ENCODE results near the gene LRRC45.

The LRRC45 gene

GRCh38 chr17:82050761-82051641, 27.9 kb downstream of the LRRC45 start:
- TF ChIP-seq CTCF (IDR thresholded peaks at IDR 0.05; ENCODE audit: low read depth, low read length): no peak
- H3K4me3 ChIP-seq (ENCODE audit: low read depth, low read length): peak overlapping the region; percentile 85

GRCh38 chr17:82051776-82052637, 28.9 kb downstream of the LRRC45 start, which contains the start of the genes GPS1 and RFNG:
Gene GPS1 (plus strand): TSS chr17:82051898. CDS start chr17:82051932, 34 bp downstream.
Gene RFNG (minus strand): TSS chr17:82051811. CDS start chr17:82051766, 45 bp downstream.
- H3K4me3 ChIP-seq (ENCODE audit: low read depth, low read length): peak within 1 kb of the TSS; percentile 85
- TF ChIP-seq CTCF (IDR thresholded peaks at IDR 0.05; ENCODE audit: low read depth, low read length): no peak

- H3K4me3 ChIP-seq (ENCODE audit: low read depth, low read length): peak overlapping the region; percentile 85
- no peak for TF ChIP-seq CTCF (IDR thresholded peaks at IDR 0.05; ENCODE audit: low read depth, low read length)
These were observed 29.5 kb downstream of the LRRC45 start for GRCh38 chr17:82052638-82053059.

GRCh38 chr17:82053130-82053529, 30.0 kb downstream of the LRRC45 start:
- TF ChIP-seq CTCF (IDR thresholded peaks at IDR 0.05; ENCODE audit: low read depth, low read length): no peak
- peak overlapping the region; percentile 85 for H3K4me3 ChIP-seq (ENCODE audit: low read depth, low read length)

- H3K4me3 ChIP-seq (ENCODE audit: low read depth, low read length): no peak overlapping the region
- TF ChIP-seq CTCF (IDR thresholded peaks at IDR 0.05; ENCODE audit: low read depth, low read length): no peak
These were observed 30.6 kb downstream of the LRRC45 start for GRCh38 chr17:82053556-82054263.

GRCh38 chr17:82054351-82055022, 31.4 kb downstream of the LRRC45 start:
- no peak for TF ChIP-seq CTCF (IDR thresholded peaks at IDR 0.05; ENCODE audit: low read depth, low read length)
- H3K4me3 ChIP-seq (ENCODE audit: low read depth, low read length): no peak overlapping the region

All from WI38 (cell line).